Measurements from ENCODE around the gene ERP27.

ERP27 gene

GRCh38 chr12:14950982-14951746 is 12.8 kb upstream of the ERP27 start:
- peaks cover 19% of the 10 kb centered on the region for H3K4me1 ChIP-seq
- no peak for DNase-seq
- no peak overlapping the region for H3K4me3 ChIP-seq (ENCODE audit: low read depth, low read length)
- H3K36me3 ChIP-seq, result no peaks in the 10 kb centered on the region
- no peak for TF ChIP-seq CTCF (IDR thresholded peaks at IDR 0.05; ENCODE audit: low read depth, low read length)
- H3K9me3 ChIP-seq, result no peaks in the 10 kb centered on the region
- H3K27me3 ChIP-seq, result no peaks in the 10 kb centered on the region

DNA sequence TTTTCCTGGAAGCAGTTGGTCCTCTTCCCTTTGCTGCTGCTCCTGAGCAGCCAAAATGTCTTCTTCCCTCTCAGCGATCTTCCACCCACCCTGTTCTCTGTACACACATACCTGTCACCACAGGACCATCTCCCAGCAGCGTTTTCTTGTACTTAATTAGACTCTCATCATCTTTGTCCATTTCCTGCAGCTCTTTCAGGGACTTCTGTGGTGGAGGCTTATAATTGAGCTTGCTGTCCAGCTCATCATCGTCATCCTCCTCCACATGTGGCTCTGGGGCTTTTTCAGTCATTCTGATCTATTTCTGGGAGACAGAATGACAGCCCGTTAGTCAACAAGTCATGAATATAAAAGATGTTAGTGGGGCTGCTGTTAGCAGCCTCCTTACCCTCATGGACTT is 12.1 kb upstream of the ERP27 start:
- no peak overlapping the region for H3K4me3 ChIP-seq (ENCODE audit: low read depth, low read length)
- no peaks in the 10 kb centered on the region for H3K36me3 ChIP-seq
- H3K27me3 ChIP-seq, result no peaks in the 10 kb centered on the region
- H3K4me1 ChIP-seq, result peaks cover 17% of the 10 kb centered on the region
- no peak for DNase-seq
- no peaks in the 10 kb centered on the region for H3K9me3 ChIP-seq
- no peak for TF ChIP-seq CTCF (IDR thresholded peaks at IDR 0.05; ENCODE audit: low read depth, low read length)

DNA sequence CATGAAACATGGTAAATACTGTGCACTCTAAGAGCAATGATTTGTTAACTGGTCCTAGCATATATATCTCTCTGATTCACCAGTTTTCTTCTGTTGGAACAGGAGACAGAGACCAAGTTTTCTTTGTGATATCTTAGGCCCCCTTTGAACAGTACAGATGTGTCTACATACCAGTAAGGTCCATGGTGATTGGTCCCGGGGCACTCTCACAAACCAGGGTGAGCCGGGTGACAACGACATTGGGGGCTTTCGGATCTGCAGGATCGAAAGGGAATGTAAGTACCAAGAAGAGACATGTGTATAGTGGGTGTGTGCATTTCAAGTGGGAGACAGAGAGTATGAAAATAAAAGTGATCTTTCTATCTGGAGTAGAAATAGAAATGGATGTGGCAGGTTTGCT is 11.3 kb upstream of the ERP27 start:
- H3K27me3 ChIP-seq, result no peaks in the 10 kb centered on the region
- H3K36me3 ChIP-seq, result no peaks in the 10 kb centered on the region
- DNase-seq, result no peak
- no peak overlapping the region for H3K4me3 ChIP-seq (ENCODE audit: low read depth, low read length)
- TF ChIP-seq CTCF (IDR thresholded peaks at IDR 0.05; ENCODE audit: low read depth, low read length), result no peak
- no peaks in the 10 kb centered on the region for H3K9me3 ChIP-seq
- H3K4me1 ChIP-seq, result peaks cover 17% of the 10 kb centered on the region

GRCh38 chr12:14948672-14949071 is 10.3 kb upstream of the ERP27 start:
- H3K9me3 ChIP-seq, result no peaks in the 10 kb centered on the region
- peak; percentile 37 for DNase-seq
- no peak for TF ChIP-seq CTCF (IDR thresholded peaks at IDR 0.05; ENCODE audit: low read depth, low read length)
- 0 out of 2 replicates have a peak overlapping the region, but pooled peaks have one; percentile 5 for H3K4me3 ChIP-seq (ENCODE audit: low read depth, low read length)
- H3K27me3 ChIP-seq, result no peaks in the 10 kb centered on the region
- peaks cover 17% of the 10 kb centered on the region for H3K4me1 ChIP-seq
- H3K36me3 ChIP-seq, result no peaks in the 10 kb centered on the region

- H3K9me3 ChIP-seq, result no peaks in the 10 kb centered on the region
- H3K4me3 ChIP-seq (ENCODE audit: low read depth, low read length), result no peak overlapping the region
- H3K4me1 ChIP-seq, result peaks cover 9% of the 10 kb centered on the region
- no peaks in the 10 kb centered on the region for H3K27me3 ChIP-seq
- no peak for TF ChIP-seq CTCF (IDR thresholded peaks at IDR 0.05; ENCODE audit: low read depth, low read length)
- DNase-seq, result no peak
- H3K36me3 ChIP-seq, result no peaks in the 10 kb centered on the region
Observed at GRCh38 chr12:14946861-14947260, 8.5 kb upstream of the ERP27 start.

GRCh38 chr12:14946162-14946561 is 7.8 kb upstream of the ERP27 start:
- Histone ChIP-seq H3K36me3 (no peaks in the 10 kb centered on the region), H3K4me1 (peaks cover 7% of the 10 kb centered on the region; the same call in 1 of the 2 replicates), H3K27me3 (no peaks in the 10 kb centered on the region), H3K9me3 (no peaks in the 10 kb centered on the region), H3K4me3 (ENCODE audit: low read depth, low read length) (no peak overlapping the region)
- DNase-seq, result no peak
- no peak for TF ChIP-seq CTCF (IDR thresholded peaks at IDR 0.05; ENCODE audit: low read depth, low read length)

All from BE2C (cell line).